Effector memory CD4-positive, alpha-beta T cell (primary cell): ENCODE data around the gene KRT71.
"Not testable (repeated sequence)": the region's sequence is repeated elsewhere in the genome, so short reads cannot be mapped to it uniquely, and the experiment has no call there.

Experiments
- DNase-seq, 3 donors: peaks; one replicate each; pipeline ENCODE4 v3.0.0-alpha.2; 2020
- H3K27ac ChIP-seq: 2 replicates; pipeline ENCODE4 v1.7.0; 2013; ENCODE audit warnings: mild to moderate bottlenecking, low read length, moderate library complexity; ENCODE audit not compliant: insufficient read depth, poor library complexity, severe bottlenecking
- H3K27me3 ChIP-seq: replicated peaks from 2 replicates; pipeline ENCODE4 v1.7.0; 2013; ENCODE audit warnings: mild to moderate bottlenecking, low read length; ENCODE audit not compliant: insufficient read depth, control insufficient read depth, poor library complexity, severe bottlenecking
- H3K36me3 ChIP-seq: 2 replicates; pipeline ENCODE4 v1.7.0; 2013; ENCODE audit warnings: mild to moderate bottlenecking, low read length, moderate library complexity; ENCODE audit not compliant: control insufficient read depth, insufficient read depth
- H3K4me1 ChIP-seq: 2 replicates; pipeline ENCODE4 v1.7.0; 2013; ENCODE audit warnings: low read length, mild to moderate bottlenecking; ENCODE audit not compliant: control insufficient read depth, insufficient read depth, poor library complexity, severe bottlenecking
- H3K4me3 ChIP-seq: 2 replicates; pipeline ENCODE4 v1.7.0; 2013; ENCODE audit warnings: low read length, low read depth, mild to moderate bottlenecking; ENCODE audit not compliant: insufficient read depth, poor library complexity, severe bottlenecking
- H3K9me3 ChIP-seq: 2 replicates; pipeline ENCODE4 v1.7.0; 2013; ENCODE audit warnings: mild to moderate bottlenecking, low read length, moderate library complexity; ENCODE audit not compliant: control insufficient read depth

Gene KRT71

GRCh38 chr12:52506858-52507715, 45.9 kb downstream of the KRT71 start:
- Histone ChIP-seq H3K4me3 (no peak overlapping the region), H3K36me3 (no peaks in the 10 kb centered on the region), H3K4me1 (no peaks in the 10 kb centered on the region), H3K27me3 (peaks cover 4% of the 10 kb centered on the region), H3K9me3 (peaks cover 4% of the 10 kb centered on the region), H3K27ac (no peak overlapping the region)
- DNase-seq = no peak

- Histone ChIP-seq H3K4me3 (no peak overlapping the region), H3K9me3 (no peaks in the 10 kb centered on the region), H3K36me3 (no peaks in the 10 kb centered on the region), H3K27ac (no peak overlapping the region), H3K4me1 (no peaks in the 10 kb centered on the region), H3K27me3 (peaks cover 4% of the 10 kb centered on the region)
- DNase-seq = no peak
Measured at GRCh38 chr12:52502877-52503276, 50.1 kb downstream of the KRT71 start.

DNA sequence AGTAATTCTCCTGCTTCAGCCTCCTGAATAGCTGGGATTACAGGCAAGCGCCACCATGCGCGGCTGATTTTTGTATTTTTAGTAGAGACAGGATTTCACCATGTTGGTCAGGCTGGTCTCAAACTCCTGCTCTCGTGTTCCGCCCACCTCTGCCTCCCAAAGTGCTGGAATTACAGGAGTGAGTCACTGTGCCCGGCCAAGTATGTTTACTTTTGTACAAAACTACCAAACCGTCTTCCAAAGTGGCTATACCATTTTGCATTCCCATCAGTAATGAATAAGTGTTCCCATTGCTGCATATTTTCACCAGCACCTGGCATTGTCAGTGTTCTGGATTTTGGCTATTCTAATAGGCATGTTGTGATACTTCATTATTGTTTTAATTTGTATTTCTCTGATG, 51.5 kb downstream of the KRT71 start:
- no peaks in the 10 kb centered on the region for H3K36me3 ChIP-seq
- H3K27me3 ChIP-seq = peaks cover 4% of the 10 kb centered on the region
- no peaks in the 10 kb centered on the region for H3K4me1 ChIP-seq
- no peaks in the 10 kb centered on the region for H3K9me3 ChIP-seq
- no peak overlapping the region for H3K4me3 ChIP-seq
- no peak for DNase-seq
- no peak overlapping the region for H3K27ac ChIP-seq

GRCh38 chr12:52500574-52500973, 52.4 kb downstream of the KRT71 start:
- not testable (repeated sequence) for H3K4me3 ChIP-seq

DNA sequence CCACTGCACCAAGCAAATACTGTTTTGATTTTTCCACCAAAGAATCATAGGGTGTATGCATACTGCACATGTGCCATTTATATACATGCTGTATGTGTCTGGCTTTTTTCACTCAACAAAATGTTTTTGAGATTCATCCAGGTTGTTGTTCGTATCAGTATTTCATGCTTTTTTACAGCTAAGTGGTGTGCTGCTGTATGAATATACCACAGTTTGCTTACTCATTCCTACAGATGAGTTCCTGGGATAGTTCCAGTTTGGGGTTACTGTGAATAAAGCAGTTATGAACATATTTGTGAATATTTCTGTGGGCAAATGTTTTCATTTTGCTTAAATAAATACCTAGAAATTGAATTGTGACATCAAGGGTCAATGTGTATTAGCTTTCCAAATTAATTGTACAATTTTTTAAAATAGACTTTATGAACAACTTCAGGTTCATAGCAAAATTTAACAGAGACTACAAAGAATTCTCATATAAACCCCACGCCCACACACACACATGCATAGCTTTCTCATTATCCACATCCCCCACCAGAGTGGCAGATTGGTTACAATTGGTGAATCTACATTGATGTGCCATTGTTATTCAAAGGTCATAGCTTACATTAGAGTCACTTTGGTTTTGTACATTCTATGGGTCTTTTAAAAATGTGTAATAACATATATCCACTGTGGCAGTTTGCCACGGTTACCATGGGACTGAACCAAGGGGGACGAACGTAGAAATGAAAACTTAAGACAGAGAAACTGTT, 53.0 kb downstream of the KRT71 start:
- Histone ChIP-seq H3K4me1 (no peaks in the 10 kb centered on the region), H3K27me3 (no peaks in the 10 kb centered on the region), H3K36me3 (no peaks in the 10 kb centered on the region), H3K9me3 (no peaks in the 10 kb centered on the region), H3K4me3 (no peak overlapping the region), H3K27ac (no peak overlapping the region)
- no peak for DNase-seq

More at GRCh38 chr12:52500574-52500973, 52.4 kb downstream of the KRT71 start:
- not testable (repeated sequence) for H3K36me3 ChIP-seq, DNase-seq, H3K9me3 ChIP-seq, H3K4me1 ChIP-seq, H3K27me3 ChIP-seq, H3K27ac ChIP-seq

GRCh38 chr12:52498946-52499345, 54.0 kb downstream of the KRT71 start:
- Histone ChIP-seq H3K9me3 (no peaks in the 10 kb centered on the region), H3K4me3 (no peak overlapping the region), H3K4me1 (no peaks in the 10 kb centered on the region), H3K27ac (no peak overlapping the region), H3K27me3 (no peaks in the 10 kb centered on the region), H3K36me3 (no peaks in the 10 kb centered on the region)
- DNase-seq = no peak

DNA sequence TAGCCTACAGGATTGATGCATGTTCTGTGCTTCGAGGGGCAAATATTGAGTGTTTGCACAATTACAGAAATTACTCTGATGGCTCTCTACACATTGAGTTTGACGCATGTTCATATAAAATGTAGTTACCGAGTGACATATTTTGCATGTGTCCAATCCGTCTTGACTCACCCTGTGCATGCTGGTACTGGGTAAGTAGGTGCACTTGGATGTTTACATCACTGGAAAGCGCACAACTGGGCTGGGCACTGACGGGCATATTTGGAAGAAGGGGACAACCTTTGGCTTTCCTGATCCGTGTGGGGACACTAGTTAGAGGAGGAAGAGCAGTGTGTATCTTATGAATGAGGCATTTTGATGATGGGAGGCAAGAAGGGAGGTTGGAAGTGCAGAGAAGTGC, 55.0 kb downstream of the KRT71 start:
- no peaks in the 10 kb centered on the region for H3K27me3 ChIP-seq
- no peak overlapping the region for H3K27ac ChIP-seq
- no peaks in the 10 kb centered on the region for H3K36me3 ChIP-seq
- no peak overlapping the region for H3K4me3 ChIP-seq
- H3K9me3 ChIP-seq = no peaks in the 10 kb centered on the region
- DNase-seq = no peak
- H3K4me1 ChIP-seq = no peaks in the 10 kb centered on the region

DNA sequence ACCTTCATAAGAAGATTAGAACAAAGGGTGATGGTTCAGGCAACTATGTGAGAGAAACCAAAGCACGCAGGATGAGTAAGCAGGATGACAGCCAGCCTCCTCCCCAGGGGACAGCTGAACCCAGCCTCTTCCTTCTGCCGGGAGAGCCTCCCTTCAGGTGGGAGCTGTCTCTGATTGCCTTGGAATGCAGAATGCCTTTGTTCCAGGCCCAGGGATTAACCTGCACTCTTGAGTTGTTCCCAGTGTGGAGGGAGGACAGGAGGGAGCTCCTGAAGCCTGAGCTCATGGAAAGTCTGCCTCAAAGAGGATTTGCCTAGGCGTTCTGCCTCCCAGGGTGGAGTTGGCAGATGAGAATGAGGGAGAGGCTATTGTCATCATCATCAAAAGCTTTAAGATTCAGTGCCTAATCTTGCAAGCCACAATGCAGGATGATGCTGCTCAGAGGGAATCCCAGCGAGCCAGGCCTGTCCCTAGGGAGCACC, 56.3 kb downstream of the KRT71 start:
- Histone ChIP-seq H3K36me3 (no peaks in the 10 kb centered on the region), H3K4me3 (no peak overlapping the region), H3K27ac (no peak overlapping the region), H3K27me3 (no peaks in the 10 kb centered on the region), H3K9me3 (no peaks in the 10 kb centered on the region), H3K4me1 (no peaks in the 10 kb centered on the region)
- DNase-seq = no peak

DNA sequence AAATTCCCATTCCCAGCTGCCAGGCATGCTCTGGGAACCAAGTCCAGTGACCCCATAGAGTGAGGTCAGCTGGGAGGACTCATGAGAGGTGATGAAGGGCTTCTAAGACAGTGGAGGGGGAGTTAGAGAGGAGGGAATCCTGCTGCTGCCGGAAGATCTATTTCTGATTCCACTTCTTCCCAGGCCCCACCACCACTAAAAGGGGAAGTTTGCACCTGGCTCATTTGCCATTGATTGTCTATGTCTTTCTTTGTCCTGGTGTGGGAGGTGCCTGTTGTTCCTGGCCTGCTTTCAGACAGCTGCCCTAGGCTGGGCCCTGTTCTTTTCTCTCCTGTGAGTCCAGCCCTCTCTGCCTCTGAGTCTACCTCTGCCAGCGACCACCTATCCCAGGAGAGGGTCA, 56.9 kb downstream of the KRT71 start:
- Histone ChIP-seq H3K9me3 (no peaks in the 10 kb centered on the region), H3K27ac (no peak overlapping the region), H3K4me1 (no peaks in the 10 kb centered on the region), H3K4me3 (no peak overlapping the region), H3K27me3 (no peaks in the 10 kb centered on the region), H3K36me3 (no peaks in the 10 kb centered on the region)
- DNase-seq = no peak

DNA sequence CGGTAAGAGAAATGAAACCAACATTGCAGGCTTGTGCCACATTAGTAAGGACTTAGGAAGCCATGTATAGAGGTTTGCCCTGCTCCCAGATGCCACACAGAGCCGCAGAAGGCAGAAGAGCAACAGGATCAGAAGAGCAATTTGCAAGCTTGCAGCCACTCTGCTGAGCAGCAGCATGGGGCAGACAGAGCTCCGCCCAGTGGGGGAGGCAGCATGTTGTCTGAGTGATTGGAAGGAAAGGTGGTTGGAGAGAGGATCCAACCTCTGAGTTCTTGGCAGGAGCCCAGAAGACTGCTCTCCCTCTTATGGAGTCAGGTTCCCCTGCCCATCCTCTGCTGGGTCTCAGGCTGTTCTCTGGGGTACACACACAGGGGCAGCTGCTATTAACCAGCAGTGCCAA, 57.6 kb downstream of the KRT71 start:
- DNase-seq = no peak
- no peaks in the 10 kb centered on the region for H3K4me1 ChIP-seq
- no peaks in the 10 kb centered on the region for H3K36me3 ChIP-seq
- no peaks in the 10 kb centered on the region for H3K27me3 ChIP-seq
- no peak overlapping the region for H3K27ac ChIP-seq
- no peak overlapping the region for H3K4me3 ChIP-seq
- H3K9me3 ChIP-seq = no peaks in the 10 kb centered on the region
